Motor neuron (in vitro differentiated cells): Measurements from ENCODE around the gene BOD1. TPM values are rescaled to one million over a fixed set of nuclear protein-coding genes. Genes with fewer than 3 reads are reported as not detected.

ENCODE experiments used
- ATAC-seq, 8 experiments: fragments of 200-7000 bp; cut with Tn5 transposase; replicated peaks in 6 of 8; 2 replicates each; pipeline ENCODE4 v1.8.0; 2021; ENCODE audit warnings: mild to moderate bottlenecking in 8 of 8, moderate library complexity in 8 of 8
- H3K27ac ChIP-seq, 2 donors: fragments of 250-450 bp; sonication (Bioruptor Pico); 2 replicates each; pipeline ENCODE4 v1.9.0; 2021; ENCODE audit warnings: antibody characterized with exemption in 2 of 2, mild to moderate bottlenecking in 2 of 2, moderate library complexity in 1 of 2
- H3K4me1 ChIP-seq, 2 donors: fragments of 250-450 bp; sonication (Bioruptor Pico); replicated peaks in 1 of 2; 2 replicates each; pipeline ENCODE4 v1.6.1; 2021; ENCODE audit warnings: antibody characterized with exemption in 2 of 2, mild to moderate bottlenecking in 2 of 2, moderate library complexity in 1 of 2
- H3K4me3 ChIP-seq, 5 donors: fragments of 250-450 bp; sonication (Bioruptor Pico); 2 replicates each; pipeline ENCODE4 v1.9.0; 2021; ENCODE audit warnings: antibody characterized with exemption in 5 of 5, mild to moderate bottlenecking in 5 of 5, moderate library complexity in 4 of 5
- WGBS, 10 experiments: fragments of 450-650 bp; shearing (Covaris generic); methylation state at CpG; one replicate each; pipeline ENCODE4 v1.0.0; 2022; 5-methylcytosine and 5-hydroxymethylcytosine counted together
- in situ Hi-C, 9 experiments: fragments of 400-800 bp; cut with MboI; loops; one replicate each; pipeline ENCODE4 v1.15.0; 2021; ENCODE audit warnings: low sequenced_read_pairs in 9 of 9, low pct_unique_long_range_greater_than_20kb in 2 of 9; ENCODE audit not compliant: unreplicated experiment in 9 of 9
- total RNA-seq, 8 experiments: library from RNA; unstranded; fragments of 300-600 nt; gene quantifications; 2 replicates each; pipeline versions ENCODE4 v1.2.3 to v1.2.4, GENCODE V29; 2022

The BOD1 gene
- total RNA-seq, 8 experiments from 2014 or later, result 43.6 to 108 (median 88.1) TPM

GRCh38 chr5:173565491-173566072 is 50.9 kb downstream of the BOD1 start:
- ATAC-seq, result peak in 1 of 8 experiments; percentile 86
- no peak overlapping the region for H3K4me3 ChIP-seq
- 0 to 80% (median 67%) methylated on average over 1 to 2 of the region's 3 CpGs; no CpG with 5 or more reads in 5 of the 10 experiments for WGBS, 10 experiments
- no peak overlapping the region for H3K27ac ChIP-seq
- in situ Hi-C loops, result no loop called here
- H3K4me1 ChIP-seq, result no peaks in the 10 kb centered on the region

GRCh38 chr5:173564106-173564505 is 52.3 kb downstream of the BOD1 start:
- Histone ChIP-seq H3K27ac (no peak overlapping the region), H3K4me1 (no peaks in the 10 kb centered on the region), H3K4me3 (no peak overlapping the region)
- in situ Hi-C loops, result no loop called here
- no peak for ATAC-seq
- 20 to 90% (median 65%) methylated on average over 1 to 4 of the region's 4 CpGs; no CpG with 5 or more reads in 2 of the 10 experiments for WGBS, 10 experiments

GRCh38 chr5:173563246-173563645 is 53.2 kb downstream of the BOD1 start:
- Histone ChIP-seq H3K4me1 (no peaks in the 10 kb centered on the region), H3K27ac (no peak overlapping the region), H3K4me3 (no peak overlapping the region)
- WGBS, 10 experiments, result 51 to 83% (median 78%) methylated on average over 3 to 6 of the region's 6 CpGs; no CpG with 5 or more reads in 6 of the 10 experiments
- in situ Hi-C loops, result no loop called here
- no peak for ATAC-seq

- Histone ChIP-seq H3K4me1 (no peaks in the 10 kb centered on the region), H3K27ac (no peak overlapping the region), H3K4me3 (no peak overlapping the region)
- ATAC-seq, result no peak
- WGBS, 10 experiments, result 26 to 89% (median 82%) methylated on average over 2 to 6 of the region's 6 CpGs; no CpG with 5 or more reads in 2 of the 10 experiments
- in situ Hi-C loops, result no loop called here
Measured at GRCh38 chr5:173562451-173562850, 54.0 kb downstream of the BOD1 start.
